ENCODE results near the gene TMEM270.

The TMEM270 gene

DNA sequence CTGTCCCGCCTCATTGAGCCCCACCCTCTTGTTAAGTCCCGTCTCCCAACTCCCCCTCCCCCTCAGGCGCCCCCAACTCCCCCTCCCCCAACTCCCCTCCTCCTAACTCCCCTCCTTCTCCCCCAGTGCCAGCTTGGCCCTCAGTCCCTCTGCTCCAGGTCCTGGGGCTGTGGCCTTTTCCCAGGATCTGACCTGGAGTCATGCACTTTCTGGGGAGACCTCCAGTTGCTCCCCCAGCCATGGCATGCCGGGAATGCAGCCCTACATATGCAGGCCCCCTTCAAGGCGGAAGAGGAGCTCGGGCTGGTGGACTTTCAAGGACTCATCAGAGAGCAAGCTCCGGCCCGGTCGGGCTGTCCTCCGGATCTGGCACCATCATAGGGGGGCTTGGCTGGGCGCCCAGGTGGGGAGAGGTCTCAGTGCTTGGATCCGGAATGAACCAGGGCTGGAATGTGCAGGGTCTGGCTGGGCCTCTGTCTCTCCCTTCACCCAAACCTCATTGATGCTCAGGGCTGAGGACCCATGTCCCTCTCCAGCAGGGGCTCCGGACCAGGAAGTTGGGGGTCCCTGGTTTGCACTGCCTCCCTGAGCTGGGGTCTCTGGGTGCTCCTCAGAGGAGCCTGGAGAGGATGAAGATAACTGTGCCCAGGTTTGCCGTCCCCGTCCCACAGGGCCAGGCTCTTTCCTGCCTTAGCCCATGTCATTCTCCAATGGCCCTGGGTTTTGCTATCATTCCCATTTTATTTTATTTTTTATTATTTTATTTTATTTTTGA, 41.1 kb downstream of the TMEM270 start:
- Mint-ChIP-seq H3K9me3 (peaks cover 0 to 9% of the 10 kb centered on the region in 2 donors), H3K4me3 (no peak overlapping the region)

DNA sequence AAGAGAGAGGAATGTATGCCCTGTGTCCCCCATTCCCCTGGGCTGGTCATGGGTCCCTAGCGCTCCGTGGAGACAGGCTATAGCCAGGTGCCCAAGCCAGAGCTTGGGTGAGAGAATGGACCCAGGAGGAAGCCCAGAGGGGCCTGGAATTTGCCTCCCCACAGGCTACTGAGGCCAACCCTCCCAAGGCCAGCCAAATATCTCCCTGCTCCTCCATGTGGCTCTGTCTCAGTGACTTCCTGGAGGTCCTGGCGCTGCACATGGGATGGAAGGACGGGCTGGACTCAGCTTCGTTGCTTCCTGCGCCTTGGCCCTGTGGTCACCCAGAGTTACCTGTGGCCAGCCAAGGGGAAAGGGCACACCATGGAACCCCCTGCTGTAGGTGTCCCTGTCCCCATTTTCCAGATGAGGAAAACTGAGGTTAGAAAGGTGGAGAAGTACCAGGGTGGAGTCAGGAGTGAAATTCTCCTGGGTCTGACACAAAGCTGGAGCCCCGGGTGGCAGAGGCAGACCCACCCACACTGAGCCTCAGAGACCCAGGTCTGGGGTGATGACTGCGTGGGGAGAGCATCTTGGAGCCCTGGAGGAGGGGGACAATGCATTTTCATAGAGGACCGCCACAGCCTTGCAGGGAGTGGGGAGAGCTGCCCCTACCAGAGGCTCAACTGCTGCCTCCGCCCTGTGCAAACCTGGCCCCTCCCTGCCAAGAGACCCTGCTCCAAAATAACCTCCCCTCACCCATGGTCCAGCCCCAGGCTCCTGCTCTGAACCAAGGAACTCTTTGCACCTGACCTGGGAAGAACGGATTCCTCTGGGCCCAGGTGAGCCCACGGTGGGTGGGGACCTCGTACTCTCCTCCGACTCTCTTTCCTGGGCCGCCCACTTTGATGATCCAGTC, 42.6 kb downstream of the TMEM270 start:
- ATAC-seq (no peak), DNase-seq (no peak)
- H3K27ac Mint-ChIP-seq: no peak overlapping the region
- no peaks in the 10 kb centered on the region for H3K4me1 Mint-ChIP-seq
- no peaks in the 10 kb centered on the region for H3K9me3 Mint-ChIP-seq
- peaks cover 9% of the 10 kb centered on the region for H3K27me3 Mint-ChIP-seq
- no peak overlapping the region for H3K4me3 Mint-ChIP-seq

More for the DNA sequence above, 41.1 kb downstream of the TMEM270 start:
- ATAC-seq (no peak), DNase-seq (no peak)
- Mint-ChIP-seq H3K27ac (no peak overlapping the region), H3K4me1 (no peaks in the 10 kb centered on the region), H3K27me3 (no peaks in the 10 kb centered on the region)

DNA sequence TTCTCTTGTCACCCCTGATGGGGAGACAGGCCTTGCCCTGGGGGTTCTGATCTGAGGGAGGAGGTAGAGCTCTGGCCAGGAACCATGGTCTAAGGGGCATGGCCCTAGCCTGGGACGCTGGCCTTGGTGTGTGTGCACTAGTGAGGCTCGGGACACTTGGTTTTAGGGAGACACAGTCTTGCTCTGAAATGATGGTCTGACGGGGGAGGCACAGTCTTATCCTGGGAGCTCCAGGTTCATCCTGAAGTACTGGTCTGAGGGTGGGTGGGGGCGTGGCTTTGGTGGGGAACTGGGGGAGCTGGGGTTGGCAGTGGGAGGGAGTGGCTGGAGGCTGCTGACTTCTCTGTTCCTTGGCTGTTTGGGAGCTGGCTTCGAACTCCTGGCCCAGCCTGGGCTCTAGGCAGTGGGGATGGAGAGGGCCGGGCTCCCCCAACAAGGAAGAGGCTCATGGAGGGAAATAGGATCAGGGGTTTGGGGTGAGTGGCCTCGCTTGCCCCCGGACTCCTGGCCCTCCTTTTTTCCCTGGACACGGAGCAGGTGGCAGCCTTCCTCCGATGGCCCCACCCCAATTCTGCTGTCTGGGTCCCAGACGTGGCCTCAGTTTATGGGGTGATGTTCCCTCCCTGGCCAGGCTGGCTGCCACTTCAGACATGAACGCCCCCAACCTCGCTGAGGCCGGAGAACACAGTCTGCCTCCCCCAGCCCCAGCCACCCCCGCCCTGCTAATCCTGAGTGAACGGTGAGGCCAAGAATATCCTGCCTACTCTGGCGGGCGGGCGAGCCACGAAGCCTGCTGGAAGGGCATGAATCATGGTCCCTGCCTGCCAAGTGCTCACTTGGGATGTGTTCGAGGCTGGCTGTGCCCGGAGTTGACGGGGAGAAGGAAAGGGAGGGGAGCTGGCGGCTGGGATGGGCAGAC, 43.5 kb downstream of the TMEM270 start:
- no peaks in the 10 kb centered on the region for H3K4me1 Mint-ChIP-seq
- H3K4me3 Mint-ChIP-seq: no peak overlapping the region
- ATAC-seq (no peak), DNase-seq (no peak)
- no peak overlapping the region for H3K27ac Mint-ChIP-seq
- H3K27me3 Mint-ChIP-seq: peaks cover 17% of the 10 kb centered on the region
- no peaks in the 10 kb centered on the region for H3K9me3 Mint-ChIP-seq

DNA sequence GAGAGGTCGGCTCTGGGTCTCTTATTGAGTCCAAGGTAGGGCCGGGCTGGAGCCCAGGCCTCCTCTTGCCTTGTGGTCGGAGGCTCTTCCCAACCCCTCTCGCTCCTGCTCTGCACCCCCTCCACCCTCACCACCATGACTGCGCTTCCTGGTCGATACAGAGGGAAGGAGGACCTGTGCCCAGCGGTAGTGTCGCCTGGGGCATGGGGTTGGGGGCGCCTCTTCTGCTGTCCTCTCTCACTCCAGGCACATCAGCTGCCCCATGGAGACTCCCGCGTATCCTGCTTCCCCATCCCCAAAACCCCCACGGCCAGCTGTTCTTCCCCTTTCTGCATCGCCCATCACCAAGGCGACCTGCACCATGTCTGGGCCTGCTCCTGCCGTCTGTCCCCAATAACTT, 44.4 kb downstream of the TMEM270 start:
- H3K4me1 Mint-ChIP-seq: no peaks in the 10 kb centered on the region
- H3K27ac Mint-ChIP-seq: no peak overlapping the region
- no peak for DNase-seq
- no peaks in the 10 kb centered on the region for H3K9me3 Mint-ChIP-seq
- no peak for ATAC-seq
- no peak overlapping the region for H3K4me3 Mint-ChIP-seq
- peaks cover 17% of the 10 kb centered on the region for H3K27me3 Mint-ChIP-seq

DNA sequence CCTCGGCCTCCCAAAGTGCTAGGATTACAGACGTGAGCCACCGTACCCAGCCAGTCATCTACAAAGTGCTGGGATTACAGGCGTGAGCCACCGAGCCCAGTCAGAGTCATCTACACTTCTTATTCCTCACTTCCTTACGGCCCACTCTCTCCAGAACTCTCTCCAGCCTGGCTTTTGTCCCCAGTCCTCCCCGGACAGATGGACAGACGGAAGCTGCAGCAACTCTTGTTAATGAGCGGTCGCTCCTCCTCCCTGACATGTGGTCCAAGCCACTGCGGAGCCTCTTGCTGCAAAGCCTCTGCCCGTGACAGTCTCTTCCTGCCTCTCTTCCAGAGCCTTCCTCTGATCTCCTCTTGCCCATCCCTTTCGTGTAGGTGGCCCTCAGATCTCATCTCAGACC, 45.9 kb downstream of the TMEM270 start:
- DNase-seq: no peak
- Mint-ChIP-seq H3K4me3 (no peak overlapping the region), H3K27me3 (peaks cover 17% of the 10 kb centered on the region), H3K9me3 (no peaks in the 10 kb centered on the region), H3K4me1 (no peaks in the 10 kb centered on the region), H3K27ac (no peak overlapping the region)
- ATAC-seq: no peak

DNA sequence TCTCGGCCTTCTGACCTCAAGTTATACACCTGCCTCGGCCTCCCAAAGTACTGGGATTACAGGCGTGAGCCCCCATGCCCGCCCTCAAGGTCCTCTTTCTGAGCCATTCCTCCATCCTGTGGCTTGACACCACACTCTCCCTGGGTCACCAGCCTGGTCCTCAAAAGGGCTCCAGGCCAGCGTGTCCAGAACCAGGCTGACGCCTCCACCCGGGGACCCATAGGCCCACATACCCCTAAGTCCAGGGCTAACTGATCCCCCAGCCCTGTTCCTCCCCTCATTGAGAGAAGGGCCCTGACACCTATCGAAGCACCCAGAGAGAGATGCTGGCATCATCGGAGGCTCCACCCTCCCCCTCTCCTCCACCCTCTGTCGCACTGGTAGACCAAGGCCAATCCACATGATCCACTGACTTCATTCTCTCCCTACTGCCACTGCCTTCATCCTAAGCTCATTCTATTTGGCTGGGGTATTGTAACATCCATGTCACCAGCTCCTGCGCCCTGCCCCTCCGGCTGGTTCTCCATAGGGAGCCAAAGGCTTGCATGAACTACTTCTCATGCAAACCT, 46.7 kb downstream of the TMEM270 start:
- Mint-ChIP-seq H3K27me3 (peaks cover 17% of the 10 kb centered on the region), H3K27ac (no peak overlapping the region), H3K4me3 (no peak overlapping the region), H3K9me3 (no peaks in the 10 kb centered on the region), H3K4me1 (no peaks in the 10 kb centered on the region)
- no peak for ATAC-seq
- DNase-seq: no peak

DNA sequence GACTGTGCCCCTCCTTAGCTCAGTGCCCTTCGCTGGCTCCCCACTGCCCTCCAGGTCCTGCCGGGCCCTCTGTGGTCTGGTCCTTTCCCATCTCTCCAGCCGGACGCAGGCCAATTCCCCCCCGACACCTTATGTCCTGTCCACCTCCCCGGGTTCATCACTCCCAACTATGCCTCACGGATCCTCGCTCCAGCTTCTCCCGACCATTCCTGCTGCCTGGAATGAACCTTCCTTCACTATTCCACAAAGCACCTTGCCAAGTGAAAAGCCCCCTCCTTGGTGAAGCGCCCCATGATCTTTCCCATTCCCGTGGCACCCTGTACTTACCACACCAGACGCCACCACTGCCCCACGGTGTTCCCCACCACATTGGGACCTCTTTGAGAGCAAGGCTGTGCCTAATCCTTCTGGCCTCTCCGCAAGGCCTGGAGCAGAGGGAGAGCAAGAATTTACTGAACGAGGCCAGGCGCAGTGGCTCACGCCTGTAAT, 47.2 kb downstream of the TMEM270 start:
- Mint-ChIP-seq H3K4me3 (no peak overlapping the region), H3K27ac (no peak overlapping the region), H3K27me3 (peaks cover 17% of the 10 kb centered on the region), H3K9me3 (no peaks in the 10 kb centered on the region), H3K4me1 (no peaks in the 10 kb centered on the region)
- ATAC-seq: no peak
- no peak for DNase-seq

DNA sequence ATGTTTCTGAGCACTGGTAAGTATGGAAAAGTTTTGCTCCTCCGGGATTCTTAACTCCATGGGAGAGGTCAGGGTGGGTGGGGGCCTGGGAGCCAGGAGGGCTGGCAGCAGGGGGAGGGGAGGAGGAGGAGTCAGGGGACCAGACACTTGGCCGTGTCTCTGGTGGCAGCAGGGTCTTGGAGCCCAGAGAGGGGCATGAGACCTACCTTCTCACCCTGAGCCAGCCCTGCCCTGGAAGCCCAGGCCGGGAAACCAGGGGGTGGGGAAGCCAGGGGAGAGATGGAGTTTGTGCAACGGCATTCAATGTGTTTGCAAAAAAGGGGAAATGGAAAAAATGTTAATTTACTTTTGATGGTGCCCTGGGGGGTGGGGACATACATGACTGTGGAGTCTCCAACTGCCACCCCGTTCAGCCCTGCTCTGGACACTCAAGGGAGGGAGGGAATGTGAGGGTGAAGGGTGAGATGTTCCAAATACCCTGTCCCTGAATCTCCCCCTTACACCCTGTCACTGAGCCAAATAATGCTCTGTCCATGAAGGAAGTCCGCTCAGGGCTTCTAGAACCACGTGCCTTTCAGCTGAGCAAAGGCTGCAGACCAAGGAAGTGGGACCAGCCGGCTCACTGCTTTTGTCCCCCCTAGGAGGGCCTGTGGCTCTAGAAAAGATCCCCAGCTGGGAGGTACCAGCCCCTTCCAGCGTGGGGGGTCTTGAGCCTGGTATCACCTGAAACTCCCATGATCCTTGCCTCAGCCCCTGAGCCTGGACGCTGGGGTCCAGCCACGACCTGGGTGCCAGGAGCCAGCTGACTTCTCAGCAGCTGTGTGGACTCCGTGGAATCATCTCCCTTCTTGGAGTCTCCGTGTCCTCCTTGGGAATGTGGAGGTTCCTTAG, 48.3 kb downstream of the TMEM270 start:
- DNase-seq (no peak), ATAC-seq (no peak)
- no peak overlapping the region for H3K27ac Mint-ChIP-seq
- H3K4me3 Mint-ChIP-seq: no peak overlapping the region
- no peaks in the 10 kb centered on the region for H3K9me3 Mint-ChIP-seq
- H3K27me3 Mint-ChIP-seq: peaks cover 17% of the 10 kb centered on the region
- H3K4me1 Mint-ChIP-seq: no peaks in the 10 kb centered on the region

DNA sequence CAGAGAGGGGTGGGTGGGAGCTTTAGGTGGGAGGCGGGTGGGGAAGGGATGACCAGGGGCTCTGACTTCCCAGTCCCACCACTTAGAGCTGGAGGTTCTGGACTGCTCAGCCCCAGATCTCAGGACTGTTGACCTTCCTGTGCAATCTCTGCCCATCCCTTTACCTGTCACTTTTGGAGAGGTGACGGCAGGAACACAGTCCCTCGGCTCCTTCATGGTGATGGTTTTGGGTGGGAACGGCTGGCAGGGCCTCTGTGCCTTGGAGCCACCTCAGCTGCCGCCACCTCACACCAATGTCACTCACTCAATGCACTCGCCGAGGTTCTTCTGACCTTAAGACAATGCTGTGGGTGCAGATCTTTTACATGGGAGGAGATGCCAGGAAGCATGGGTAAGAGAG, 49.0 kb downstream of the TMEM270 start:
- no peaks in the 10 kb centered on the region for H3K9me3 Mint-ChIP-seq
- H3K4me1 Mint-ChIP-seq: no peaks in the 10 kb centered on the region
- peaks cover 24% of the 10 kb centered on the region for H3K27me3 Mint-ChIP-seq
- ATAC-seq: no peak
- H3K4me3 Mint-ChIP-seq: no peak overlapping the region
- DNase-seq: no peak
- H3K27ac Mint-ChIP-seq: no peak overlapping the region

DNA sequence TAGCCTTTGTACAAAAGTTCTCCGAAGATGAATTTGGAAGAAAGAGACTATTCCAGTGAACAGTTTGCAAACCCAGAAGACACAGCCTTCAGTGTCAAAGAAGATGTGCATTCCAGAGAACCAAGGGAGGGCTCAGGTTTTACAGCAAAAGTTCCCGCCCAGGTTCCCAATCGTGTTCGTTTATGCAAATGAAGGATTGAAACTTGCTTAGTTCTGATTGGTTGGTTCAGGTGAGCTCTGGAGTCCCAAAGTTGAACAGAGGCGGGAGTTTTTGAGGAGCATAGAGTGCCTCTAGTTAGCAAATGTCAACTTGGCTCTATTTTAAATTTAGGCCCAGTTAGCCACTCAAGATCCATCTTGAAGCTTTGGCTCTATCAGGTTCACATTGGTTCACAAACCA, 51.3 kb downstream of the TMEM270 start:
- ATAC-seq: no peak
- no peak for DNase-seq
- H3K9me3 Mint-ChIP-seq: no peaks in the 10 kb centered on the region
- H3K27ac Mint-ChIP-seq: no peak overlapping the region
- H3K4me3 Mint-ChIP-seq: no peak overlapping the region
- no peaks in the 10 kb centered on the region for H3K4me1 Mint-ChIP-seq
- peaks cover 25% of the 10 kb centered on the region for H3K27me3 Mint-ChIP-seq

Data from stimulated activated naive CD8-positive, alpha-beta T cell treated with anti-CD3 and anti-CD28 coated beads, Interleukin-15, amount 100 ng/mL, for 72 hours (primary cell).